IMR-90 (cell line): ENCODE data around the gene STRN. TPM values are rescaled to one million over a fixed set of nuclear protein-coding genes. Genes with fewer than 3 reads are reported as not detected.

Experiments
- ATAC-seq: fragments of 200-7000 bp; cut with Tn5 transposase; 2 replicates; pipeline ENCODE4 v1.9.1; 2020; ENCODE audit warnings: low read depth, mild to moderate bottlenecking, moderate library complexity
- BruUV-seq: library from RNA; stranded (reverse); fragments of 400-500 nt; replicated peaks from 2 replicates; lab custom pipeline; 2021; lab: Mats Ljungman, UMichigan
- CTCF ChIA-PET: fragments of 300-600 bp; formaldehyde crosslinking; extraction: SDS; loops from one replicate; lab custom pipeline; 2021; ENCODE audit warnings: antibody characterized with exemption; lab: Yijun Ruan, JAX
- POLR2A ChIA-PET: fragments of 300-600 bp; sonication (Branson Sonifier 250); formaldehyde crosslinking; loops from one replicate; lab custom pipeline; 2022; ENCODE audit warnings: antibody characterized with exemption; ENCODE audit not compliant: unreplicated experiment; lab: Charles Lee
- DNase-seq: peaks from one replicate; pipeline ENCODE4 v3.0.0; 2013
- H2AFZ ChIP-seq: replicated peaks from 2 replicates; pipeline ENCODE3; 2013; ENCODE audit warnings: low read length, mild to moderate bottlenecking; ENCODE audit not compliant: poor library complexity
- H2AK5ac ChIP-seq: 2 replicates; pipeline ENCODE4 v1.6.1; 2013; ENCODE audit warnings: low read depth, low read length, inconsistent platforms
- H2AK9ac ChIP-seq: replicated peaks from 2 replicates; pipeline ENCODE3; 2013; ENCODE audit warnings: mild to moderate bottlenecking, low read depth, low read length, moderate library complexity; ENCODE audit not compliant: poor library complexity
- H2BK120ac ChIP-seq: 2 replicates; pipeline ENCODE4 v1.6.1; 2013; ENCODE audit warnings: low read depth, low read length, inconsistent platforms
- H2BK15ac ChIP-seq: 3 replicates; pipeline ENCODE4 v1.6.1; 2013; ENCODE audit warnings: low read depth, low read length, inconsistent platforms
- H2BK20ac ChIP-seq: 2 replicates; pipeline ENCODE4 v1.6.1; 2013; ENCODE audit warnings: low read depth, mild to moderate bottlenecking, inconsistent platforms, low read length, moderate library complexity
- H2BK5ac ChIP-seq: 2 replicates; pipeline ENCODE4 v1.6.1; 2013; ENCODE audit warnings: mild to moderate bottlenecking, low read depth, low read length, inconsistent platforms; ENCODE audit not compliant: poor library complexity, severe bottlenecking
- H3K14ac ChIP-seq: replicated peaks from 2 replicates; pipeline ENCODE4 v1.6.1; 2013; ENCODE audit warnings: low read depth, low read length, inconsistent platforms
- H3K18ac ChIP-seq: 2 replicates; pipeline ENCODE4 v1.6.1; 2013; ENCODE audit warnings: low read depth, low read length, control low read depth
- H3K23ac ChIP-seq: 2 replicates; pipeline ENCODE4 v1.6.1; 2013; ENCODE audit warnings: low read depth, low read length, inconsistent platforms
- H3K27ac ChIP-seq: 2 replicates; pipeline ENCODE4 v1.5.1; 2013; ENCODE audit warnings: mild to moderate bottlenecking, control low read depth, low read length; ENCODE audit not compliant: insufficient read depth
- H3K27me3 ChIP-seq: 2 replicates; pipeline ENCODE4 v1.6.1; 2013; ENCODE audit warnings: low read length; ENCODE audit not compliant: control insufficient read depth, insufficient read depth
- H3K36me3 ChIP-seq: 2 replicates; pipeline ENCODE4 v1.6.1; 2013; ENCODE audit warnings: low read length, mixed read lengths; ENCODE audit not compliant: control insufficient read depth, insufficient read depth
- H3K4ac ChIP-seq: 2 replicates; pipeline ENCODE4 v1.6.1; 2013; ENCODE audit warnings: low read depth, low read length, inconsistent platforms
- H3K4me1 ChIP-seq: 2 replicates; pipeline ENCODE4 v1.6.1; 2013; ENCODE audit warnings: low read length, mixed read lengths; ENCODE audit not compliant: control insufficient read depth, insufficient read depth
- H3K4me2 ChIP-seq: 2 replicates; pipeline ENCODE4 v1.6.1; 2013; ENCODE audit warnings: low read depth, mild to moderate bottlenecking, control low read depth, low read length, moderate library complexity
- H3K4me3 ChIP-seq: 2 replicates; pipeline ENCODE4 v1.5.1; 2013; ENCODE audit warnings: low read depth, mild to moderate bottlenecking, control low read depth, low read length, moderate library complexity; ENCODE audit not compliant: insufficient read depth
- H3K56ac ChIP-seq: 2 replicates; pipeline ENCODE4 v1.6.1; 2013; ENCODE audit warnings: low read length, inconsistent platforms; ENCODE audit not compliant: insufficient read depth; ENCODE audit errors: extremely low read depth
- H3K79me1 ChIP-seq, 2 experiments: 2 replicates each; pipeline ENCODE4 v1.6.1; 2013; ENCODE audit warnings: low read length in 2 of 2, inconsistent platforms in 1 of 2, low read depth in 1 of 2
- H3K9ac ChIP-seq: 2 replicates; pipeline ENCODE4 v1.6.1; 2013; ENCODE audit warnings: low read depth, low read length, control low read depth
- H3K9me1 ChIP-seq: 2 replicates; pipeline ENCODE4 v1.6.1; 2013; ENCODE audit warnings: low read length, inconsistent platforms; ENCODE audit not compliant: insufficient read depth
- H3K9me3 ChIP-seq: 2 replicates; pipeline ENCODE4 v1.6.1; 2013; ENCODE audit warnings: low read length; ENCODE audit not compliant: control insufficient read depth, insufficient read depth
- H4K20me1 ChIP-seq: 2 replicates; pipeline ENCODE4 v1.6.1; 2013; ENCODE audit warnings: low read length, inconsistent platforms; ENCODE audit not compliant: insufficient read depth
- H4K5ac ChIP-seq: 2 replicates; pipeline ENCODE4 v1.6.1; 2013; ENCODE audit warnings: mild to moderate bottlenecking, low read depth, low read length, control low read depth
- H4K8ac ChIP-seq, 2 experiments: 2 replicates each; pipeline ENCODE4 v1.6.1; 2013; ENCODE audit warnings: low read depth in 2 of 2, low read length in 2 of 2, control low read depth in 1 of 2, inconsistent platforms in 1 of 2
- H4K91ac ChIP-seq: 2 replicates; pipeline ENCODE4 v1.6.1; 2013; ENCODE audit warnings: low read depth, low read length, inconsistent platforms; ENCODE audit not compliant: insufficient read depth
- CEBPB ChIP-seq: IDR thresholded peaks from 2 replicates; pipeline ENCODE4 v1.6.1; 2012; ENCODE audit warnings: low read depth, low read length, improper control_type of control experiment
- CHD1 ChIP-seq: IDR thresholded peaks from 2 replicates; pipeline ENCODE4 v1.6.1; 2012; ENCODE audit warnings: low read depth, low read length, improper control_type of control experiment
- FOS ChIP-seq: fragments of 150-350 bp; IDR thresholded peaks from 2 replicates; pipeline ENCODE4 v1.6.1; 2016; ENCODE audit warnings: low read depth, low read length
- MXI1 ChIP-seq: IDR thresholded peaks from 2 replicates; pipeline ENCODE4 v1.6.1; 2012; ENCODE audit warnings: low read depth, mild to moderate bottlenecking, low read length, moderate library complexity, borderline replicate concordance
- NFE2L2 ChIP-seq: fragments of 150-350 bp; IDR thresholded peaks from 2 replicates; pipeline ENCODE4 v1.6.1; 2016; ENCODE audit warnings: low read depth, mild to moderate bottlenecking, low read length
- WGBS, 2 experiments: methylation state at CpG; one replicate each; pipeline versions ENCODE4 v1.1.5 to v1.1.7; 2013; ENCODE audit warnings: missing lambda C conversion rate in 2 of 2; ENCODE audit not compliant: insufficient read length in 1 of 2; ENCODE audit errors: extremely low coverage in 2 of 2; 5-methylcytosine and 5-hydroxymethylcytosine counted together
- dilution Hi-C: fragments of 300-500 bp; cut with HindIII; formaldehyde crosslinking; loops from one replicate; pipeline ENCODE4 v1.14.3; 2018; ENCODE audit warnings: low sequenced_read_pairs; ENCODE audit not compliant: unreplicated experiment
- in situ Hi-C: fragments of 300-500 bp; cut with MboI; formaldehyde crosslinking; loops from 3 replicates; pipeline ENCODE4 v1.14.3; 2019; ENCODE audit warnings: low sequenced_read_pairs, inconsistent platforms, mixed read lengths
- intact Hi-C: fragments of 100-400 bp; cut with micrococcal nuclease; formaldehyde crosslinking; loops from 2 replicates; pipeline ENCODE4 v1.10.0; 2022
- polyA plus RNA-seq, 3 experiments: library from polyadenylated mRNA; depleted of rRNA; stranded (reverse); fragments of >200 nt; gene quantifications; 2 replicates each; pipeline ENCODE4 v1.2.3, GENCODE V29; 2012; ENCODE audit warnings: low replicate concordance in 1 of 3
- total RNA-seq: library from RNA; depleted of rRNA; stranded (reverse); fragments of >200 nt; gene quantifications from 2 replicates; pipeline ENCODE4 v1.2.3, GENCODE V29; 2012

The STRN gene
- total and polyA plus RNA-seq, 2 of the 4 experiments (the other 2 are of a cell fraction): 5.1 to 23.3 TPM

DNA sequence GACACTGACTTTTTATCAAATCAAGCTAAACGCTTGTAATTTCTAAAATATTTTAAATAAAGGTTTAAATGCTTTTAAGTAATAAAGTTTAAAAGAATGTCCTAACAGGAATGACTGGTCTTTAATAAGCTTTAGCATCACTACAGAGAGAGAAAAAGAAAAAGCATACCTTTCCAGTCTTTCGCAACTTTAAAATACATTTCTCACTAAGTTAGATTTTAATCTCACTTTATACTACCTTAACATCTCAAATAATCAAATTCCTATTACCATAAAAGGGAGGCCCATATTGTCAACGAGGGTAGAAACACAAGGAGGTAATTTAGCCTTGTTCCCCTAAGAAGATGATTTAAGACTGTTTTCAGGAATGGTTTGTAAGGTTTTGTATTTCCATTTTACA is 80.7 kb downstream of the STRN start:
- no peak overlapping the region for H3K23ac ChIP-seq
- no peak overlapping the region for H2BK120ac ChIP-seq
- no peak overlapping the region for H3K4me2 ChIP-seq
- peaks cover 2% of the 10 kb centered on the region; the same call in 1 of the 2 replicates for H3K9me1 ChIP-seq
- H3K56ac ChIP-seq: no peak overlapping the region
- peaks cover 8 to 19% of the 10 kb centered on the region in 2 experiments for H3K79me1 ChIP-seq
- H2AFZ ChIP-seq: no peak overlapping the region
- intact Hi-C loops: no loop called here
- no peak overlapping the region for H3K9ac ChIP-seq
- H3K18ac ChIP-seq: no peak overlapping the region
- ChIA-PET CTCF (no interaction called here), POLR2A (no interaction called here)
- WGBS, 2 experiments: 100% methylated on average over 1 of the region's 3 CpGs; no CpG with 5 or more reads in 1 of the 2 experiments
- H3K36me3 ChIP-seq: peaks cover 11% of the 10 kb centered on the region
- TF ChIP-seq CEBPB: peak; percentile 45; the same call in 1 of the 2 replicates
- TF ChIP-seq MXI1: no peak
- TF ChIP-seq CHD1: no peak
- no peak for TF ChIP-seq NFE2L2
- TF ChIP-seq FOS: no peak
- no peak overlapping the region for H2AK5ac ChIP-seq
- no peak for ATAC-seq
- no peaks in the 10 kb centered on the region for H4K20me1 ChIP-seq
- no peak overlapping the region for H2BK15ac ChIP-seq
- no peak for DNase-seq
- H3K27ac ChIP-seq: no peak overlapping the region
- H3K4me3 ChIP-seq: no peak overlapping the region
- no peaks in the 10 kb centered on the region for H3K9me3 ChIP-seq
- H3K27me3 ChIP-seq: no peaks in the 10 kb centered on the region
- no peak overlapping the region for H2AK9ac ChIP-seq
- dilution Hi-C loops: no loop called here
- no TSS peak for BruUV-seq
- no peak overlapping the region for H4K91ac ChIP-seq
- no peak overlapping the region for H3K4ac ChIP-seq
- in situ Hi-C loops: no loop called here
- H3K14ac ChIP-seq: no peak overlapping the region
- H4K5ac ChIP-seq: no peak overlapping the region
- H3K4me1 ChIP-seq: peaks cover 6% of the 10 kb centered on the region; the same call in 1 of the 2 replicates
- H2BK20ac ChIP-seq: no peak overlapping the region
- H2BK5ac ChIP-seq: no peak overlapping the region
- H4K8ac ChIP-seq: no peak overlapping the region
